ENCODE measurements around the gene SAP30BP. TPM values are rescaled to one million over a fixed set of nuclear protein-coding genes. Genes with fewer than 3 reads are reported as not detected.

The SAP30BP gene
- total and polyA plus RNA-seq, 2 of the 13 experiments (the other 11 are each of a cell fraction or from before 2014, with no cell fraction given): 67.7 to 99.4 TPM

- TF ChIP-seq E2F1 (CRISPR knock-in tag; IDR thresholded peaks at IDR 0.05) (no peak), ZNF280B (CRISPR knock-in tag; IDR thresholded peaks at IDR 0.05; ENCODE audit: borderline replicate concordance) (peak; percentile 77), ZBTB21 (CRISPR knock-in tag; IDR thresholded peaks at IDR 0.05) (peak; percentile 52; the same call in 1 of the 2 replicates), TGIF2 (CRISPR knock-in tag; IDR thresholded peaks at IDR 0.05) (peak; percentile 66; the same call in 1 of the 2 replicates), ELF1 (CRISPR knock-in tag; IDR thresholded peaks at IDR 0.05) (peak; percentile 95), ZNF567 (CRISPR knock-in tag; IDR thresholded peaks at IDR 0.05; ENCODE audit: borderline replicate concordance) (peak; percentile 94), ZNF335 (CRISPR knock-in tag; IDR thresholded peaks at IDR 0.05) (peak; percentile 78; the same call in 1 of the 2 replicates), ZNF337 (CRISPR knock-in tag; IDR thresholded peaks at IDR 0.05; ENCODE audit: borderline replicate concordance, low read depth) (peak; percentile 98), MNT (IDR thresholded peaks at IDR 0.05) (peak; percentile 56; the same call in 1 of the 2 replicates), RFX1 (IDR thresholded peaks at IDR 0.05) (peak; percentile 87), SP4 (CRISPR knock-in tag; IDR thresholded peaks at IDR 0.05) (peak; percentile 57), ZNF441 (CRISPR knock-in tag; IDR thresholded peaks at IDR 0.05; ENCODE audit: borderline replicate concordance) (0 out of 2 replicates have a peak, but pooled peaks have one; percentile 11), ZBTB4 (CRISPR knock-in tag; IDR thresholded peaks at IDR 0.05; ENCODE audit: borderline replicate concordance) (peak; percentile 95), KLF13 (CRISPR knock-in tag; IDR thresholded peaks at IDR 0.05) (0 out of 2 replicates have a peak, but pooled peaks have one; percentile 79), ZNF883 (CRISPR knock-in tag; IDR thresholded peaks at IDR 0.05; ENCODE audit: not compliant biosample characterization) (peak; percentile 80), SNAI1 (CRISPR knock-in tag; IDR thresholded peaks at IDR 0.05; ENCODE audit: borderline replicate concordance) (no peak), REL (CRISPR knock-in tag; conservative IDR thresholded peaks at IDR 0.05) (no peak), ZNF143 (CRISPR knock-in tag; IDR thresholded peaks at IDR 0.05) (peak; percentile 45)
These were observed 21.1 kb upstream of the SAP30BP start (continued) for GRCh38 chr17:75645889-75646637.
